ENCODE measurements around the gene PCDHA10.
"Not testable (repeated sequence)": the region's sequence is repeated elsewhere in the genome, so short reads cannot be mapped to it uniquely, and the experiment has no call there.

The PCDHA10 gene

DNA sequence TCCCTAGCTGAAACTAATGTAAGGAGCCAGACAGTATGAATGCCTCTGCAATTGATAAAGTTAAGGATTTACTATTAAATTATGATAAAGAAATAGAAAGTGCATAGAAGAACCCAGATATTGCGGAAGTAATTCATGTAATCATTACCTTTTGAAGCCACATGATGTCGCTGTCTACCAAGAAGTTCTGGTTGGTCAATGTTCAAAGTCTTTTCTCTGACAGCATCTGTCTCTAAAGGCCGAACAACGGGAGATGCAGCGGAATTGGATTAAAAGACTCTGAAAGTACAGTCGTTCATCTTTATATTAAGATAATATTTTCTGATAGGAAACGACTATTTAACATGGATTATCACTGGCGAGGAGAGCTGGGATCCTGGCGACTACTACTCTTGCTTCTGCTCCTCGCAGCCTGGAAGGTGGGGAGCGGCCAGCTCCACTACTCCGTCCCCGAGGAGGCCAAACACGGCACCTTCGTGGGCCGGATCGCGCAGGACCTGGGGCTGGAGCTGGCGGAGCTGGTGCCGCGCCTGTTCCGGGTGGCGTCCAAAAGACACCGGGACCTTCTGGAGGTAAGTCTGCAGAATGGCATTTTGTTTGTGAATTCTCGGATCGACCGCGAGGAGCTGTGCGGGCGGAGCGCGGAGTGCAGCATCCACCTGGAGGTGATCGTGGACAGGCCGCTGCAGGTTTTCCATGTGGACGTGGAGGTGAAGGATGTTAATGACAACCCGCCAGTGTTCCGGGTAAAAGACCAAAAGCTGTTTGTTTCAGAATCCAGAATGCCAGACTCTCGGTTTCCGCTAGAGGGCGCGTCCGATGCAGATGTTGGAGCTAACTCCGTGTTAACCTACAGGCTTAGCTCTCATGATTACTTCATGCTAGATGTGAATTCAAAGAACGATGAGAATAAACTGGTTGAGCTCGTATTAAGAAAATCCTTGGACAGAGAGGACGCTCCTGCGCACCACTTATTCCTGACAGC is 14.4 kb upstream of the PCDHA10 start, which contains the start of gene PCDHA8:
Gene PCDHA8, plus strand, starts transcription at position 210 of the 985 bp plus-strand sequence. Its CDS starts 135 bp downstream, at position 345.
- DNase-seq (ENCODE audit: low spot score) (no peak), FAIRE-seq (no peak)

DNA sequence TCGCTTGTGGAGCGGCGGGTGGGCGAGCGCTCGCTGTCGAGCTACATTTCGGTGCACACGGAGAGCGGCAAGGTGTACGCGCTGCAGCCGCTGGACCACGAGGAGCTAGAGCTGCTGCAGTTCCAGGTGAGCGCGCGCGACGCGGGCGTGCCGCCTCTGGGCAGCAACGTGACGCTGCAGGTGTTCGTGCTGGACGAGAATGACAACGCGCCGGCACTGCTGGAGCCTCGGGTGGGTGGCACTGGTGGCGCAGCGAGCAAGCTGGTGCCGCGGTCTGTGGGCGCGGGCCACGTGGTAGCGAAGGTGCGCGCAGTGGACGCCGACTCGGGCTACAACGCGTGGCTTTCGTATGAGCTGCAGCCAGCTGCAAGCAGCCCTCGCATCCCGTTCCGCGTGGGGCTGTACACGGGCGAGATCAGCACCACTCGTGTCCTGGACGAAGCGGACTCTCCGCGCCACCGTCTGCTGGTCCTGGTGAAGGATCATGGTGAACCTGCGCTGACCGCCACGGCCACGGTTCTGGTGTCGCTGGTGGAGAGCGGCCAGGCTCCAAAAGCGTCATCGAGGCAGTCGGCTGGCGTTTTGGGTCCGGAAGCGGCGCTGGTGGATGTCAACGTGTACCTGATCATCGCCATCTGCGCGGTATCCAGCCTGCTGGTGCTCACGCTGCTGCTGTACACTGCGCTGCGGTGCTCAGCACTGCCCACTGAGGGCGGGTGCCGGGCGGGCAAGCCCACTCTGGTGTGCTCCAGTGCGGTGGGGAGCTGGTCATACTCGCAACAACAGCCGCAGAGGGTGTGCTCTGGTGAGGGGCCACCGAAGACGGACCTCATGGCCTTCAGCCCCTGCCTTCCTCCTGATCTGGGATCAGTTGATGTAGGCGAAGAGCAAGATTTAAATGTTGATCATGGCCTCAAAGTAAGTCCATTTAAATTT is 12.6 kb upstream of the PCDHA10 start:
- no peak for FAIRE-seq
- DNase-seq (ENCODE audit: low spot score) = no peak

DNA sequence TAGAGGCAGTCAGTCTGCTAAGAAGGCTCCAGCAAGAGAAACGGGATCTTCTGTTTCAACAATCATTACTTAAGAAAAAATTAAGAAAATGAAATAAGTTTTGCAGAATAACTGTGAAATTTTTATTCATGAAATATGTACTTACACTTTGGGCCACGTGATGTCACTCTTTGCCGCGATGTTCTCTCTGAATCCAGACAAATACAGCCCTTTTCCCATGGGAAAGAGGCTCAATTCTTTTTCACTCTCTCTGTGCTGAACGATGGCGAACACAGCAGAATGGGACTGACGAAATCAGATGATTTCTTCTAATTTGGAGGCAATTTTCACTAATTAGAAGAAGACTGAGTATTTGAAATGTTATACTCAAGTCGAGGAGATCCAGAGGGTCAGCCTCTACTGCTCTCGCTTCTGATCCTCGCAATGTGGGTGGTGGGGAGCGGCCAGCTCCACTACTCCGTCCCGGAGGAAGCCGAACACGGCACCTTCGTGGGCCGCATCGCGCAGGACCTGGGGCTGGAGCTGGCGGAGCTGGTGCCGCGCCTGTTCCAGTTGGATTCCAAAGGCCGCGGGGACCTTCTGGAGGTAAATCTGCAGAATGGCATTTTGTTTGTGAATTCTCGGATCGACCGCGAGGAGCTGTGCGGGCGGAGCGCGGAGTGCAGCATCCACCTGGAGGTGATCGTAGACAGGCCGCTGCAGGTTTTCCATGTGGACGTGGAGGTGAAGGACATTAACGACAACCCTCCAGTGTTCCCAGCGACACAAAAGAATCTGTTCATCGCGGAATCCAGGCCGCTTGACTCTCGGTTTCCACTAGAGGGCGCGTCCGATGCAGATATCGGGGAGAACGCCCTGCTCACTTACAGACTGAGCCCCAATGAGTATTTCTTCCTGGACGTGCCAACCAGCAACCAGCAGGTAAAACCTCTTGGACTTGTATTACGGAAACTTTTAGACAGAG is 7.3 kb upstream of the PCDHA10 start, which contains the start of gene PCDHA9:
Gene PCDHA9, plus strand, starts transcription at position 244 of the 964 bp plus-strand sequence. Its CDS starts 114 bp downstream, at position 358.
- DNase-seq (ENCODE audit: low spot score); FAIRE-seq: not testable (repeated sequence)

DNA sequence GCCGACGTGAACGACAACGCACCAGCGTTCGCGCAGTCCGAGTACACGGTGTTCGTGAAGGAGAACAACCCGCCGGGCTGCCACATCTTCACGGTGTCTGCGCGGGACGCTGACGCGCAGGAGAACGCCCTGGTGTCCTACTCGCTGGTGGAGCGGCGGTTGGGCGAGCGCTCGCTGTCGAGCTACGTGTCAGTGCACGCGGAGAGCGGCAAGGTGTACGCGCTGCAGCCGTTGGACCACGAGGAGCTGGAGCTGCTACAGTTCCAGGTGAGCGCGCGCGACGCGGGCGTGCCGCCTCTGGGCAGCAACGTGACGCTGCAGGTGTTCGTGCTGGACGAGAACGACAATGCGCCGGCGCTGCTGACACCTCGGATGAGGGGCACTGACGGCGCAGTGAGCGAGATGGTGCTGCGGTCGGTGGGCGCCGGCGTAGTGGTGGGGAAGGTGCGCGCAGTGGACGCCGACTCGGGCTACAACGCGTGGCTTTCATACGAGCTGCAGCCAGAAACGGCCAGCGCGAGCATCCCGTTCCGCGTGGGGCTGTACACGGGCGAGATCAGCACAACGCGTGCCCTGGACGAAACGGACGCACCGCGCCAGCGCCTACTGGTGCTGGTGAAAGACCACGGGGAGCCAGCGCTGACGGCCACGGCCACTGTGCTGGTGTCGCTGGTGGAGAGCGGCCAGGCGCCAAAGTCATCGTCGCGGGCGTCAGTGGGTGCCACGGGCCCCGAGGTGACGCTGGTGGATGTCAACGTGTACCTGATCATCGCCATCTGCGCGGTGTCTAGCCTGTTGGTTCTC is 5.7 kb upstream of the PCDHA10 start:
- FAIRE-seq; DNase-seq (ENCODE audit: low spot score): not testable (repeated sequence)

DNA sequence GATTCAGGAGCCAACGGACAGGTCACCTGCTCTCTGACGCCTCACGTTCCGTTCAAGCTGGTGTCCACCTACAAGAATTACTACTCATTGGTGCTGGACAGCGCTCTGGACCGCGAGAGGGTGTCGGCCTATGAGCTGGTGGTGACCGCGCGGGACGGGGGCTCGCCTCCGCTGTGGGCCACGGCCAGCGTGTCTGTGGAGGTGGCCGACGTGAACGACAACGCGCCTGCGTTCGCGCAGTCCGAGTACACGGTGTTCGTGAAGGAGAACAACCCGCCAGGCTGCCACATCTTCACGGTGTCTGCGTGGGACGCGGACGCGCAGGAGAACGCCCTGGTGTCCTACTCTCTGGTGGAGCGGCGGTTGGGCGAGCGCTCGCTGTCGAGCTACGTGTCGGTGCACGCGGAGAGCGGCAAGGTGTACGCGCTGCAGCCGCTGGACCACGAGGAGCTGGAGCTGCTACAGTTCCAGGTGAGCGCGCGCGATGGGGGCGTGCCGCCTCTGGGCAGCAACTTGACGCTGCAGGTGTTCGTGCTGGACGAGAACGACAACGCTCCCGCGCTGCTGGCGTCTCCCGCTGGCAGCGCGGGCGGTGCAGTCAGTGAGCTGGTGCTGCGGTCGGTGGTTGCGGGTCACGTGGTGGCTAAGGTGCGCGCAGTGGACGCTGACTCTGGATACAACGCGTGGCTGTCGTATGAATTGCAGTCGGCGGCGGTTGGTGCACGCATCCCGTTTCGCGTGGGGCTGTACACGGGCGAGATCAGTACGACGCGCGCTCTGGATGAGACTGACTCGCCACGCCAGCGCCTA is 1.7 kb downstream of the PCDHA10 start:
- DNase-seq (ENCODE audit: low spot score) = no peak
- no peak for FAIRE-seq

DNA sequence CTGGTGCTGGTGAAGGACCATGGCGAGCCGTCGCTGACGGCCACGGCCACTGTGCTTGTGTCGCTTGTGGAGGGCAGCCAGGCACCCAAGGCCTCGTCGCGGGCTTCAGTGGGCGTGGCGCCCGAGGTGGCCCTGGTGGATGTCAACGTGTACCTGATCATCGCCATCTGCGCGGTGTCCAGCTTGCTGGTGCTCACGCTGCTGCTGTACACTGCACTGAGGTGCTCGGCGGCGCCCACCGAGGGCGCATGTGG is 2.2 kb downstream of the PCDHA10 start:
- no peak for DNase-seq (ENCODE audit: low spot score)
- FAIRE-seq = no peak

DNA sequence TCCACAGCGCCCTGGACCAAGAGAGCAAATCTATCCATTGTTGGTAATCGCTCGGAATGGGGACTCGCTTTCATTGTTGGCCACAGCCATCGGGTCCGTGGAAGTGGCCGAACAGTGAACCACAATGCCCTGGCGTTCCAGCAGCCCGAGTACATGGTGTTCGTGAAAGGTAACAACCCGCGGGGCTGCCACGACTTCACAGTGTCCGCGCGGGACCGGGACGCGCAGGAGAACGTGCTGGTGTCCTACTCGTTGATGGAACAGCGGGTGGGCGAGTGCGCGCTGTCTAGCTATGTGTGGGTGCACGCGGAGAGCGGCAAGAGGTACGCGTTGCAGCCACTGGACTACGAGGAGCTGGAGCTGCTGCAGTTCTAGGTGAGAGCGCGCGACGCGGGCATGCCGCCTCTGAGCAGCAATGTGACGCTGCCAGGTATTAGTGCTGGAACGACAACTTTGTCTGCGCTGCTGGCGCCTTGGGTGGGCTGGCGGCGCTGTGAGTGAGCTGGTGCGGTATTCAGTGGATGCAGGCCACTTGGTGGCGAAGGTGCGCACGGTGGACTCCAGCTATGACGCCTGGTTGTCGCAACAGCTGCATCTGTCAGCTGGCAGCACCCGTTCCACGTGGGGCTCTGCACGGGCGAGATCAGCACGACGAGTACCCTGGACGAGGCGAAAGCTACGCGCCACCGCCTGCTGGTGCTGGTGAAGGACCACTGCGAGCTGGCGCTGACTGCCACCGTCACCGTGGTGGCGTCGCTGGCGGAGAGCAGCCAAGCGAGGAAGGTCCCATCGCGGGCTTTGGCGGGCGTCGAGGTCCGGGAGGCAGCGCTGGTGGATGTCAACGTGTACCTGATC is 7.0 kb downstream of the PCDHA10 start:
- FAIRE-seq = no peak
- DNase-seq (ENCODE audit: low spot score) = no peak

DNA sequence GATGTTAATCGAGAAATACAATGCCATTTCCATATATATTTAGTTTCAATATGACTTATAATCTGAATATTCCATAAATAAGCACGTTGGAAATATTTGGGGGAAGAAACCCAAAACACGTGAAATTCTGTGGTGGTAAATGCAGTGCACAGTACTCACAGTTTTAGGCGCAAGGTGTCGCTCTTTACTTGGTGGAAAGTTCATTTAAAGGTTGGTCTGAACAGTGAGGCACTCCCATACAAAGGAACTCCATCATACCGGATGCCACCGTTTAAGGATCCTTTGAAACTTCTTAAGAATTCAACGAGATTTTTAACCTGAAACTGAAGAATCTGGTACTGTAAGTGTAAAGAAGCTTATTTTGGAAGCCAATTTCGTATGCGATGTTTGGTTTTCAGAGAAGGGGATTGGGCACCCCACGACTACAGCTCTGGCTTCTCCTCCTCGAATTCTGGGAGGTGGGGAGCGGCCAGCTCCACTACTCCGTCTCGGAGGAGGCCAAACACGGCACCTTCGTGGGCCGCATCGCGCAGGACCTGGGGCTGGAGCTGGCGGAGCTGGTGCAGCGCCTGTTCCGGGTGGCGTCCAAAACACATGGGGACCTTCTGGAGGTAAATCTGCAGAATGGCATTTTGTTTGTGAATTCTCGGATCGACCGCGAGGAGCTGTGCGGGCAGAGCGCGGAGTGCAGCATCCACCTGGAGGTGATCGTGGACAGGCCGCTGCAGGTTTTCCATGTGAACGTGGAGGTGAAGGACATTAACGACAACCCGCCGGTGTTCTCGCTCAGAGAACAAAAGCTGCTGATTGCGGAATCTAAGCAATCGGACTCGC is 13.2 kb downstream of the PCDHA10 start, which contains the start of gene PCDHA11:
Gene PCDHA11, plus strand, starts transcription at position 237 of the 834 bp plus-strand sequence. Its CDS starts 147 bp downstream, at position 384.
- no peak for DNase-seq (ENCODE audit: low spot score)
- no peak for FAIRE-seq

DNA sequence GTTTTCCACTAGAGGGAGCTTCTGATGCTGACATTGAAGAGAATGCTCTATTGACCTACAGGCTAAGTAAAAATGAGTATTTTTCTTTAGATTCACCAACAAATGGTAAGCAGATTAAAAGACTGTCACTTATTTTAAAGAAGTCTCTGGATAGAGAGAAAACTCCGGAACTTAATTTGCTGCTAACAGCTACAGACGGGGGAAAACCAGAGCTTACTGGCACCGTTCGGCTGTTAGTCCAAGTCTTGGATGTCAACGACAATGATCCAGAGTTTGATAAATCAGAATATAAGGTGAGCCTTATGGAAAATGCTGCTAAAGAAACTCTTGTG is 13.8 kb downstream of the PCDHA10 start:
- no peak for FAIRE-seq
- DNase-seq (ENCODE audit: low spot score) = no peak

DNA sequence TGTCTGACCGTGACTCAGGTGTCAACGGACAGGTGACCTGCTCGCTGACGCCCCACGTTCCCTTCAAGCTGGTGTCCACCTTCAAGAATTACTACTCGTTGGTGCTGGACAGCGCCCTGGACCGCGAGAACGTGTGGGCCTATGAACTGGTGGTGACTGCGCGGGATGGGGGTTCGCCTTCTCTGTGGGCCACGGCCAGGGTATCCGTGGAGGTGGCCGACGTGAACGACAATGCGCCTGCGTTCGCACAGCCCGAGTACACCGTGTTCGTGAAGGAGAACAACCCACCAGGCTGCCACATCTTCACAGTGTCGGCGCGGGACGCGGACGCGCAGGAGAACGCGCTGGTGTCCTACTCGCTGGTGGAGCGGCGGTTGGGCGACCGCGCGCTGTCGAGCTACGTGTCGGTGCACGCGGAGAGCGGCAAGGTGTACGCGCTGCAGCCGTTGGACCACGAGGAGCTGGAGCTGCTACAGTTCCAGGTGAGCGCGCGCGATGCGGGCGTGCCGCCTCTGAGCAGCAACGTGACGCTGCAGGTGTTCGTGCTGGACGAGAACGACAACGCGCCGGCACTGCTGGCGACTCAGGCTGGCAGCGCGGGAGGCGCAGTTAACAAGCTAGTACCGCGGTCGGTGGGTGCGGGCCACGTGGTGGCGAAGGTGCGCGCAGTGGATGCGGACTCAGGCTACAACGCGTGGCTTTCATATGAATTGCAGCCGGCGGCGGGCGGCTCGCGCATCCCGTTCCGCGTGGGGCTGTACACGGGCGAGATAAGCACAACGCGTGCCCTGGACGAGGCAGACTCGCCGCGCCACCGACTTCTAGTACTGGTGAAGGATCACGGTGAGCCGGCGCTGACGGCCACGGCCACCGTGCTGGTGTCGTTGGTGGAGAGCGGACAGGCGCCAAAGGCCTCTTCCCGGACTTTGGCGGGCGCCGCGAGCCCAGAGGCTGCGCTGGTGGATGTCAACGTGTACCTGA is 14.8 kb downstream of the PCDHA10 start:
- FAIRE-seq (no peak), DNase-seq (ENCODE audit: low spot score) (no peak)

DNA sequence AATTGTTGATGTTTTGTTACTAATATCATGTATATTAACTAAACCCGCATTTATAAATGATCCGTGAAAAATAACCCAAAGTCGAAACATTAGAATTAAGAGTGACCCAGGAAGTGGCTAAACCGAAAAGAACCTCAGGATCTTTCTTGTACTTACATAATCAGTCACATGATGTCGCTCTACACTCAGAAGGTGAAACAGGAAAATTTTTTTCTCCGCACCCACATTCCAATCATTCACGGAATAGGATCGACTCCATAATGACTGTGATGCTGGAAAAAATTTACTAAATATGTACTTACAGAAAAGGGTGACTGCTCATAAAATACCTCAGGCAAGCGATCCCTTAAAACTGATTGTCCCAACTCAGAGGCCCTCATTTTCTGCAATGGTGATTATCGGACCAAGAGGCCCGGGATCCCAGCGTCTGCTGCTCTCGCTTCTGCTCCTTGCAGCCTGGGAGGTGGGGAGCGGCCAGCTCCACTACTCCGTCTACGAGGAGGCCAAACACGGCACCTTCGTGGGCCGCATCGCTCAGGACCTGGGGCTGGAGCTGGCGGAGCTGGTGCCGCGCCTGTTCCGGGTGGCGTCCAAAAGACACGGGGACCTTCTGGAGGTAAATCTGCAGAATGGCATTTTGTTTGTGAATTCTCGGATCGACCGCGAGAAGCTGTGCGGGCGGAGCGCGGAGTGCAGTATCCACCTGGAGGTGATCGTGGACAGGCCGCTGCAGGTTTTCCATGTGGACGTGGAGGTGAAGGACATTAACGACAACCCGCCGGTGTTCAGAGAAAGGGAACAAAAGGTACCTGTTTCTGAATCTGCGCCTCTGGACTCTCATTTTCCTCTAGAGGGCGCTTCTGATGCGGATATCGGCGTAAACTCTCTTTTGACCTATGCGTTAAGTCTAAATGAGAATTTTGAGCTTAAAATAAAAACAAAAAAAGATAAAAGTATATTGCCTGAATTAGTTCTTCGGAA is 19.7 kb downstream of the PCDHA10 start, which contains the start of gene PCDHA12:
Gene PCDHA12, plus strand, starts transcription at position 224 of the 981 bp plus-strand sequence. Its CDS starts 165 bp downstream, at position 389.
- FAIRE-seq (no peak), DNase-seq (ENCODE audit: low spot score) (no peak)

DNA sequence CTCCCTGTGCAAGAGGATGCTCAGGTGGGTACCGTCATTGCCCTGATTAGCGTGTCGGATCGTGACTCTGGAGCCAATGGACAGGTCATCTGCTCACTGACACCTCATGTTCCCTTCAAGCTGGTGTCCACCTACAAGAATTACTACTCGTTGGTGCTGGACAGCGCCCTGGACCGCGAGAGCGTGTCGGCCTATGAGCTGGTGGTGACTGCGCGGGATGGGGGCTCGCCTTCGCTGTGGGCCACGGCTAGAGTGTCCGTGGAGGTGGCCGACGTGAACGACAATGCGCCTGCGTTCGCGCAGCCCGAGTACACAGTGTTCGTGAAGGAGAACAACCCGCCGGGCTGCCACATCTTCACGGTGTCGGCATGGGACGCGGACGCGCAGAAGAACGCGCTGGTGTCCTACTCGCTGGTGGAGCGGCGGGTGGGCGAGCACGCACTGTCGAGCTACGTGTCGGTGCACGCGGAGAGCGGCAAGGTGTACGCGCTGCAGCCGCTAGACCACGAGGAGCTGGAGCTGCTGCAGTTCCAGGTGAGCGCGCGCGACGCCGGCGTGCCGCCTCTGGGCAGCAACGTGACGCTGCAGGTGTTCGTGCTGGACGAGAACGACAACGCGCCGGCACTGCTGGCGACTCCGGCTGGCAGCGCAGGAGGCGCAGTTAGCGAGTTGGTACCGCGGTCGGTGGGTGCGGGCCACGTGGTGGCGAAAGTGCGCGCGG is 21.0 kb downstream of the PCDHA10 start:
- not testable (repeated sequence) for DNase-seq (ENCODE audit: low spot score); FAIRE-seq

DNA sequence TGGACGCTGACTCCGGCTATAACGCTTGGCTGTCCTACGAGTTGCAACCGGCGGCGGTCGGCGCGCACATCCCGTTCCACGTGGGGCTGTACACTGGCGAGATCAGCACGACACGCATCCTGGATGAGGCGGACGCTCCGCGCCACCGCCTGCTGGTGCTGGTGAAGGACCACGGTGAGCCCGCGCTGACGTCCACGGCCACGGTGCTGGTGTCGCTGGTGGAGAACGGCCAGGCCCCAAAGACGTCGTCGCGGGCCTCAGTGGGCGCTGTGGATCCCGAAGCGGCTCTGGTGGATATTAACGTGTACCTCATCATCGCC is 21.5 kb downstream of the PCDHA10 start:
- FAIRE-seq (no peak), DNase-seq (ENCODE audit: low spot score) (no peak)

Measured in RCC 7860 (cell line).